ENCODE data around the gene DCP1A.
"Not testable (repeated sequence)": the region's sequence is repeated elsewhere in the genome, so short reads cannot be mapped to it uniquely, and the experiment has no call there.

The DCP1A gene

GRCh38 chr3:53253707-53254508, 93.4 kb downstream of the DCP1A start:
- no peak for DNase-seq (ENCODE audit: insufficient read length, low spot score)
- FAIRE-seq, result no peak
- TF ChIP-seq CTCF (IDR thresholded peaks at IDR 0.05; ENCODE audit: insufficient read depth, missing control alignments), result no peak

GRCh38 chr3:53252947-53253322, 94.4 kb downstream of the DCP1A start:
- DNase-seq (ENCODE audit: insufficient read length, low spot score); FAIRE-seq: not testable (repeated sequence)

- FAIRE-seq, result no peak
- no peak for DNase-seq (ENCODE audit: insufficient read length, low spot score)
- TF ChIP-seq CTCF (IDR thresholded peaks at IDR 0.05; ENCODE audit: insufficient read depth, missing control alignments), result no peak
These were observed 95.0 kb downstream of the DCP1A start for GRCh38 chr3:53252096-53252946.

- no peak for FAIRE-seq
- DNase-seq (ENCODE audit: insufficient read length, low spot score), result no peak
- TF ChIP-seq CTCF (IDR thresholded peaks at IDR 0.05; ENCODE audit: insufficient read depth, missing control alignments), result no peak
These were observed 96.3 kb downstream of the DCP1A start for GRCh38 chr3:53250881-53251605.

- DNase-seq (ENCODE audit: insufficient read length, low spot score) (no peak), FAIRE-seq (no peak)
- TF ChIP-seq CTCF (IDR thresholded peaks at IDR 0.05; ENCODE audit: insufficient read depth, missing control alignments), result no peak
These were observed 96.9 kb downstream of the DCP1A start for GRCh38 chr3:53250453-53250852.

- FAIRE-seq, result no peak
- no peak for TF ChIP-seq CTCF (IDR thresholded peaks at IDR 0.05; ENCODE audit: insufficient read depth, missing control alignments)
These were observed 99.2 kb downstream of the DCP1A start for GRCh38 chr3:53248161-53248560.

GRCh38 chr3:53247619-53248018, 99.7 kb downstream of the DCP1A start:
- TF ChIP-seq CTCF (IDR thresholded peaks at IDR 0.05; ENCODE audit: insufficient read depth, missing control alignments), result no peak
- no peak for FAIRE-seq

More at GRCh38 chr3:53248161-53248560, 99.2 kb downstream of the DCP1A start:
- DNase-seq (ENCODE audit: insufficient read length, low spot score), result no peak

More at GRCh38 chr3:53247619-53248018, 99.7 kb downstream of the DCP1A start:
- no peak for DNase-seq (ENCODE audit: insufficient read length, low spot score)

Data from D721Med (cell line).